H1 (cell line): ENCODE measurements around the gene TRAPPC13. TPM values are rescaled to one million over a fixed set of nuclear protein-coding genes. Genes with fewer than 3 reads are reported as not detected.

ENCODE experiments used
- CTCF ChIA-PET: fragments of 300-600 bp; sonication (Branson Sonifier 250); formaldehyde crosslinking; loops from one replicate; lab custom pipeline; 2021; ENCODE audit not compliant: partially characterized antibody; lab: Charles Lee
- POLR2A ChIA-PET: fragments of 300-600 bp; sonication (Branson Sonifier 250); formaldehyde crosslinking; loops from one replicate; lab custom pipeline; 2021; ENCODE audit warnings: inconsistent platforms; ENCODE audit not compliant: partially characterized antibody; lab: Charles Lee
- DNase-seq, 2 experiments: peaks; one replicate each; pipeline versions ENCODE4 v3.0.0 to v3.0.0-alpha.2; 2010 to 2022; ENCODE audit warnings: low spot score in 2 of 2, low read depth in 1 of 2, mixed read lengths in 1 of 2
- FAIRE-seq: peaks from 2 replicates; lab custom pipeline; 2011; peaks lifted over from hg19 to GRCh38; lab: Jason Lieb, UNC
- H2AFZ ChIP-seq: 2 replicates; pipeline ENCODE4 v1.8.1; 2012; ENCODE audit warnings: low read length, inconsistent platforms
- H2AK5ac ChIP-seq: 2 replicates; pipeline ENCODE4 v1.6.1; 2013; ENCODE audit warnings: low read depth, low read length
- H2BK120ac ChIP-seq: replicated peaks from 2 replicates; pipeline ENCODE3; 2013; ENCODE audit warnings: low read depth, low read length, inconsistent platforms
- H2BK12ac ChIP-seq: 2 replicates; pipeline ENCODE4 v1.6.1; 2013; ENCODE audit warnings: low read depth, low read length
- H2BK15ac ChIP-seq: 2 replicates; pipeline ENCODE4 v1.6.1; 2013; ENCODE audit warnings: low read length
- H2BK20ac ChIP-seq: 2 replicates; pipeline ENCODE4 v1.6.1; 2013; ENCODE audit warnings: low read length
- H2BK5ac ChIP-seq: 2 replicates; pipeline ENCODE4 v1.6.1; 2013; ENCODE audit warnings: low read depth, low read length
- H3K14ac ChIP-seq: 2 replicates; pipeline ENCODE4 v1.6.1; 2013; ENCODE audit warnings: inconsistent platforms; ENCODE audit not compliant: insufficient read length
- H3K18ac ChIP-seq: 2 replicates; pipeline ENCODE4 v1.6.1; 2013; ENCODE audit warnings: low read length; ENCODE audit errors: extremely low read depth
- H3K23ac ChIP-seq: 2 replicates; pipeline ENCODE4 v1.6.1; 2013; ENCODE audit warnings: inconsistent platforms; ENCODE audit not compliant: insufficient read length
- H3K23me2 ChIP-seq: 2 replicates; pipeline ENCODE4 v1.6.1; 2013; ENCODE audit warnings: low read depth, low read length
- H3K27ac ChIP-seq: 2 replicates; pipeline ENCODE4 v1.6.1; 2011; ENCODE audit warnings: low read depth, low read length, inconsistent platforms
- H3K27me3 ChIP-seq, 4 experiments: replicated peaks in 1 of 4; 1 replicate in 1 of 4; 2 replicates in 3 of 4; pipeline versions ENCODE4 v1.6.1 to v1.8.1; 2011 to 2013; ENCODE audit warnings: low read length in 3 of 4, mild to moderate bottlenecking in 3 of 4, inconsistent platforms in 2 of 4, mixed read lengths in 2 of 4, moderate library complexity in 1 of 4; ENCODE audit not compliant: control insufficient read depth in 3 of 4, insufficient read depth in 3 of 4; ENCODE audit errors: extremely low read depth in 1 of 4
- H3K36me3 ChIP-seq, 4 experiments: 2 replicates each; pipeline versions ENCODE4 v1.6.1 to v1.8.1; 2011 to 2013; ENCODE audit warnings: mild to moderate bottlenecking in 4 of 4, low read length in 3 of 4, moderate library complexity in 2 of 4, control low read depth in 1 of 4, inconsistent platforms in 1 of 4; ENCODE audit not compliant: insufficient read depth in 4 of 4, control insufficient read depth in 2 of 4
- H3K4ac ChIP-seq: replicated peaks from 2 replicates; pipeline ENCODE3; 2013; ENCODE audit warnings: low read length, low read depth, mixed read lengths, inconsistent platforms; ENCODE audit not compliant: insufficient read length
- H3K4me1 ChIP-seq, 4 experiments: replicated peaks in 1 of 4; 1 replicate in 1 of 4; 2 replicates in 3 of 4; pipeline versions ENCODE4 v1.6.1 to v1.8.1; 2011 to 2013; ENCODE audit warnings: low read length in 3 of 4, inconsistent platforms in 2 of 4, mixed read lengths in 1 of 4; ENCODE audit not compliant: insufficient read depth in 4 of 4, control insufficient read depth in 3 of 4
- H3K4me2 ChIP-seq, 2 experiments: 2 replicates each; pipeline versions ENCODE4 v1.6.1 to v1.8.1; 2011 to 2013; ENCODE audit warnings: low read depth in 2 of 2, low read length in 2 of 2, control low read depth in 1 of 2, inconsistent platforms in 1 of 2, mild to moderate bottlenecking in 1 of 2; ENCODE audit not compliant: insufficient read depth in 1 of 2
- H3K4me3 ChIP-seq, 4 experiments: fragments of 200-600, 300-600 bp in 1 of 4; sonication (generic), shearing (Covaris generic), sonication (Bioruptor Twin) in 1 of 4; 2 replicates each; pipeline versions ENCODE4 v1.5.1 to v1.8.1; 2011 to 2016; ENCODE audit warnings: low read length in 4 of 4, low read depth in 3 of 4, control low read depth in 2 of 4, inconsistent platforms in 2 of 4, mild to moderate bottlenecking in 2 of 4, mixed read lengths in 1 of 4, moderate library complexity in 1 of 4; ENCODE audit not compliant: insufficient read depth in 2 of 4; ENCODE audit errors: extremely low read depth in 1 of 4
- H3K56ac ChIP-seq: replicated peaks from 2 replicates; pipeline ENCODE3; 2013; ENCODE audit warnings: low read depth, mild to moderate bottlenecking, mixed read lengths, low read length, inconsistent platforms; ENCODE audit not compliant: insufficient read length
- H3K79me1 ChIP-seq: 2 replicates; pipeline ENCODE4 v1.6.1; 2013; ENCODE audit warnings: low read depth, low read length, control low read depth
- H3K79me2 ChIP-seq, 2 experiments: 2 replicates each; pipeline versions ENCODE4 v1.6.1 to v1.8.1; 2012 to 2013; ENCODE audit warnings: low read length in 2 of 2, mild to moderate bottlenecking in 2 of 2, inconsistent platforms in 1 of 2; ENCODE audit not compliant: insufficient read depth in 2 of 2, control insufficient read depth in 1 of 2
- H3K9ac ChIP-seq, 4 experiments: replicated peaks in 1 of 4; 1 replicate in 1 of 4; 2 replicates in 3 of 4; pipeline versions ENCODE4 v1.6.1 to v1.8.1; 2011 to 2013; ENCODE audit warnings: low read depth in 3 of 4, low read length in 3 of 4, control low read depth in 2 of 4, mild to moderate bottlenecking in 2 of 4, moderate library complexity in 2 of 4, inconsistent platforms in 1 of 4; ENCODE audit errors: extremely low read depth in 1 of 4
- H3K9me3 ChIP-seq, 2 experiments: 2 replicates each; pipeline versions ENCODE4 v1.6.1 to v1.8.1; 2012 to 2013; ENCODE audit warnings: mild to moderate bottlenecking in 2 of 2, moderate library complexity in 2 of 2, control low read depth in 1 of 2, inconsistent platforms in 1 of 2, low read depth in 1 of 2, low read length in 1 of 2, mixed read lengths in 1 of 2; ENCODE audit not compliant: insufficient read depth in 2 of 2
- H4K20me1 ChIP-seq, 2 experiments: replicated peaks in 1 of 2; 2 replicates each; pipeline versions ENCODE3 to v1.8.1; 2011 to 2013; ENCODE audit warnings: inconsistent platforms in 2 of 2, low read length in 2 of 2, mild to moderate bottlenecking in 1 of 2; ENCODE audit not compliant: insufficient read depth in 2 of 2, control insufficient read depth in 1 of 2
- H4K5ac ChIP-seq: 2 replicates; pipeline ENCODE4 v1.6.1; 2013; ENCODE audit warnings: low read length, low read depth, mixed read lengths, inconsistent platforms; ENCODE audit not compliant: insufficient read length
- H4K8ac ChIP-seq: 2 replicates; pipeline ENCODE4 v1.8.0; 2013; ENCODE audit warnings: mild to moderate bottlenecking, moderate library complexity, low read length, inconsistent platforms; ENCODE audit not compliant: insufficient read depth; ENCODE audit errors: extremely low read depth
- H4K91ac ChIP-seq: replicated peaks from 2 replicates; pipeline ENCODE3; 2013; ENCODE audit warnings: low read length, mixed read lengths, inconsistent platforms; ENCODE audit not compliant: insufficient read length
- BCL11A ChIP-seq, 2 experiments: IDR thresholded peaks; one replicate each; pipeline ENCODE4 v1.6.1; 2011; ENCODE audit warnings: low read depth in 2 of 2, low read length in 2 of 2, mild to moderate bottlenecking in 2 of 2
- BRCA1 ChIP-seq: IDR thresholded peaks from 2 replicates; pipeline ENCODE4 v1.6.1; 2012; ENCODE audit warnings: low read depth, low read length, improper control_type of control experiment
- CBX8 ChIP-seq: fragments of 300-800, 300-1000 bp; sonication (generic); IDR thresholded peaks from 2 replicates; pipeline ENCODE4 v1.7.1; 2016; ENCODE audit warnings: low read depth, low read length, borderline replicate concordance
- GTF2F1 ChIP-seq: IDR thresholded peaks from 2 replicates; pipeline ENCODE4 v1.6.1; 2012; ENCODE audit warnings: low read depth, low read length, improper control_type of control experiment, borderline replicate concordance
- HDAC6 ChIP-seq: IDR thresholded peaks from one replicate; pipeline ENCODE4 v1.7.1; 2012; ENCODE audit warnings: low read depth, mild to moderate bottlenecking, inconsistent platforms, low read length, moderate library complexity
- KDM1A ChIP-seq: fragments of 200-600, 300-600 bp; sonication (generic); IDR thresholded peaks from 2 replicates; pipeline ENCODE4 v1.7.1; 2016; ENCODE audit warnings: mild to moderate bottlenecking, low read length, borderline replicate concordance
- NRF1 ChIP-seq: IDR thresholded peaks from 2 replicates; pipeline ENCODE4 v1.6.1; 2011; ENCODE audit warnings: mild to moderate bottlenecking, low read depth, low read length, improper control_type of control experiment
- RBBP5 ChIP-seq: IDR thresholded peaks from 2 replicates; pipeline ENCODE4 v1.7.1; 2012; ENCODE audit warnings: low read depth, mild to moderate bottlenecking, inconsistent platforms, low read length, moderate library complexity, borderline replicate concordance
- RFX5 ChIP-seq: IDR thresholded peaks from 2 replicates; pipeline ENCODE4 v1.6.1; 2011; ENCODE audit warnings: low read depth, low read length, improper control_type of control experiment, borderline replicate concordance
- SIN3A ChIP-seq, 2 experiments: IDR thresholded peaks in 1 of 2; conservative IDR thresholded peaks in 1 of 2; 2 replicates each; pipeline ENCODE4 v1.6.1; 2011 to 2012; ENCODE audit warnings: low read length in 2 of 2, improper control_type of control experiment in 1 of 2, low read depth in 1 of 2, mild to moderate bottlenecking in 1 of 2
- SIX5 ChIP-seq: IDR thresholded peaks from 2 replicates; pipeline ENCODE4 v1.6.1; 2011; ENCODE audit warnings: mild to moderate bottlenecking, low read depth, low read length
- TCF12 ChIP-seq: IDR thresholded peaks from 2 replicates; pipeline ENCODE4 v1.6.1; 2011; ENCODE audit warnings: low read depth, mild to moderate bottlenecking, low read length
- WGBS, 2 experiments: shearing (Covaris generic) in 1 of 2; methylation state at CpG; one replicate each; pipeline versions ENCODE4 v1.1.6 to v1.1.7; 2013 to 2015; ENCODE audit warnings: low lambda C conversion rate in 2 of 2, mixed read lengths in 2 of 2, inconsistent platforms in 1 of 2, low coverage in 1 of 2, missing lambda C conversion rate in 1 of 2; ENCODE audit not compliant: insufficient replicate concordance in 2 of 2, insufficient coverage in 1 of 2, insufficient read length in 1 of 2; ENCODE audit errors: extremely low coverage in 1 of 2, missing lambda C conversion rate in 1 of 2; 5-methylcytosine and 5-hydroxymethylcytosine counted together
- polyA plus RNA-seq, 7 experiments: library from polyadenylated mRNA; depleted of rRNA in 3 of 7; stranded (reverse) in 5 of 7; unstranded in 2 of 7; fragments of >200 nt in 5 of 7; fragments of 200-250 nt in 2 of 7; gene quantifications; 1 replicate in 5 of 7; 2 replicates in 1 of 7; 4 replicates in 1 of 7; pipeline versions ENCODE4 v1.2.1 to v1.2.3, GENCODE V29; 2011 to 2013; ENCODE audit warnings: missing spikeins in 2 of 7, mixed read lengths in 2 of 7
- total RNA-seq: library from RNA; stranded (reverse); fragmentation: NEBNext Ultra II Directional; extraction: Animal tissue kit (Norgen Biotek cat#: 25700); gene quantifications from 2 replicates; pipeline ENCODE4 v1.2.1, GENCODE V29; 2021
- TF ChIP-seq, protein P1 (sequence below): IDR thresholded peaks from 2 replicates; pipeline ENCODE4 v1.6.1; 2012; ENCODE audit warnings: low read length, inconsistent platforms

Gene TRAPPC13
- total and polyA plus RNA-seq, 2 of the 8 experiments (the other 6 are each of a cell fraction or from before 2014, with no cell fraction given) = 6.3 to 16.8 TPM

- H3K79me1 ChIP-seq = no peaks in the 10 kb centered on the region
- H3K18ac ChIP-seq = no peak overlapping the region
- no peak overlapping the region for H3K4me3 ChIP-seq
- H3K14ac ChIP-seq = no peak overlapping the region
- FAIRE-seq (no peak), DNase-seq (no peak)
- H3K23ac ChIP-seq = no peak overlapping the region
- H4K8ac ChIP-seq = no peak overlapping the region
- no peak overlapping the region for H2AK5ac ChIP-seq
- no peaks in the 10 kb centered on the region for H3K9me3 ChIP-seq
- H2BK120ac ChIP-seq = no peak overlapping the region
- no peaks in the 10 kb centered on the region for H3K4me1 ChIP-seq
- no peaks in the 10 kb centered on the region for H4K20me1 ChIP-seq
- H2BK20ac ChIP-seq = no peak overlapping the region
- H3K56ac ChIP-seq = no peak overlapping the region
- H2BK15ac ChIP-seq = no peak overlapping the region
- H2BK12ac ChIP-seq = no peak overlapping the region
- no peak overlapping the region for H3K27ac ChIP-seq
- ChIA-PET POLR2A (interaction anchor here (0.6 kb wide), 1 partner anchor 10 kb away, joined by 3 read pairs; no protein-coding TSS in a partner anchor), CTCF (no interaction called here)
- 98% methylated on average over 5 of the region's 7 CpGs; no CpG with 5 or more reads in 1 of the 2 experiments for whole genome bisulfite sequencing, 2 experiments
- H3K27me3 ChIP-seq = no peaks in the 10 kb centered on the region
- H3K23me2 ChIP-seq = no peaks in the 10 kb centered on the region
- no peak overlapping the region for H4K5ac ChIP-seq
- no peak overlapping the region for H3K4me2 ChIP-seq
- no peak overlapping the region for H4K91ac ChIP-seq
- H3K79me2 ChIP-seq = no peaks in the 10 kb centered on the region
- H2AFZ ChIP-seq = no peak overlapping the region
- H3K9ac ChIP-seq = no peak overlapping the region
- H3K4ac ChIP-seq = no peak overlapping the region
- H3K36me3 ChIP-seq = peaks cover 0 to 20% (median 4%) of the 10 kb centered on the region in 4 experiments; a peak in 4 of 8 replicates
- no peak overlapping the region for H2BK5ac ChIP-seq
- no peak for TF ChIP-seq NRF1
- TF ChIP-seq SIN3A (conservative IDR thresholded peaks at IDR 0.05 in 1 of 2, IDR thresholded peaks at IDR 0.05 in 1 of 2; ENCODE audit: low read depth in 1 of 2, low read length in 2 of 2) = no peak
- no peak for TF ChIP-seq GTF2F1
- TF ChIP-seq, protein P1, sequence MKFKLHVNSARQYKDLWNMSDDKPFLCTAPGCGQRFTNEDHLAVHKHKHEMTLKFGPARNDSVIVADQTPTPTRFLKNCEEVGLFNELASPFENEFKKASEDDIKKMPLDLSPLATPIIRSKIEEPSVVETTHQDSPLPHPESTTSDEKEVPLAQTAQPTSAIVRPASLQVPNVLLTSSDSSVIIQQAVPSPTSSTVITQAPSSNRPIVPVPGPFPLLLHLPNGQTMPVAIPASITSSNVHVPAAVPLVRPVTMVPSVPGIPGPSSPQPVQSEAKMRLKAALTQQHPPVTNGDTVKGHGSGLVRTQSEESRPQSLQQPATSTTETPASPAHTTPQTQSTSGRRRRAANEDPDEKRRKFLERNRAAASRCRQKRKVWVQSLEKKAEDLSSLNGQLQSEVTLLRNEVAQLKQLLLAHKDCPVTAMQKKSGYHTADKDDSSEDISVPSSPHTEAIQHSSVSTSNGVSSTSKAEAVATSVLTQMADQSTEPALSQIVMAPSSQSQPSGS = no peak
- TF ChIP-seq RFX5 = no peak
- no peak for TF ChIP-seq BCL11A (IDR thresholded peaks at IDR 0.05; ENCODE audit: low read depth in 2 of 2, low read length in 2 of 2)
- no peak for TF ChIP-seq BRCA1
- no peak for TF ChIP-seq HDAC6
- no peak for TF ChIP-seq TCF12
- no peak for TF ChIP-seq RBBP5
- no peak for TF ChIP-seq KDM1A
- TF ChIP-seq SIX5 = no peak
- TF ChIP-seq CBX8 = no peak
Observed at GRCh38 chr5:65668696-65669095, 43.9 kb downstream of the TRAPPC13 start.
